Mesothelial cell of epicardium (in vitro differentiated cells): ENCODE measurements around the gene ANGEL1. TPM values are rescaled to one million over a fixed set of nuclear protein-coding genes. Genes with fewer than 3 reads are reported as not detected.

ENCODE experiments used
- DNase-seq, 2 experiments: peaks; one replicate each; pipeline ENCODE4 v3.0.0; 2021; ENCODE audit warnings: low spot score in 2 of 2; ENCODE audit not compliant: unreplicated experiment in 2 of 2
- H3K27ac Mint-ChIP-seq: 2 replicates; pipeline ENCODE4 v1.8.0; 2021; ENCODE audit warnings: mixed read lengths
- H3K27me3 Mint-ChIP-seq: 2 replicates; pipeline ENCODE4 v1.8.0; 2021; ENCODE audit warnings: low read depth, mixed read lengths
- H3K36me3 Mint-ChIP-seq: 2 replicates; pipeline ENCODE4 v1.8.0; 2021; ENCODE audit warnings: mixed read lengths
- H3K4me1 Mint-ChIP-seq: 2 replicates; pipeline ENCODE4 v1.8.0; 2021; ENCODE audit warnings: mixed read lengths
- H3K4me3 Mint-ChIP-seq: 2 replicates; pipeline ENCODE4 v1.8.0; 2021; ENCODE audit warnings: mild to moderate bottlenecking, moderate library complexity, mixed read lengths
- H3K9me3 Mint-ChIP-seq: 2 replicates; pipeline ENCODE4 v1.8.0; 2021; ENCODE audit warnings: mixed read lengths
- CTCF ChIP-seq: fragments of 200-600 bp; sonication (generic); IDR thresholded peaks from one replicate; pipeline ENCODE4 v1.5.0; 2021; ENCODE audit warnings: antibody characterized with exemption; ENCODE audit not compliant: unreplicated experiment
- total RNA-seq: library from RNA; stranded (reverse); gene quantifications from 3 replicates; pipeline ENCODE4 v1.2.1, GENCODE V29; 2021

Gene ANGEL1
- total RNA-seq, 1 donor from 2014 or later = 39.4 TPM

GRCh38 chr14:76834241-76834661, 21.6 kb upstream of the ANGEL1 start:
- Mint-ChIP-seq H3K4me1 (peaks cover 8% of the 10 kb centered on the region), H3K4me3 (no peak overlapping the region), H3K36me3 (no peaks in the 10 kb centered on the region), H3K27me3 (peaks cover 26% of the 10 kb centered on the region), H3K27ac (no peak overlapping the region), H3K9me3 (peaks cover 15% of the 10 kb centered on the region)
- TF ChIP-seq CTCF = no peak
- DNase-seq = no peak

- Mint-ChIP-seq H3K27me3 (peaks cover 23% of the 10 kb centered on the region), H3K36me3 (no peaks in the 10 kb centered on the region), H3K27ac (no peak overlapping the region), H3K9me3 (peaks cover 5% of the 10 kb centered on the region), H3K4me3 (no peak overlapping the region), H3K4me1 (peaks cover 8% of the 10 kb centered on the region)
- no peak for TF ChIP-seq CTCF
- no peak for DNase-seq
Observed at GRCh38 chr14:76833011-76833410, 20.3 kb upstream of the ANGEL1 start.

- Mint-ChIP-seq H3K36me3 (no peaks in the 10 kb centered on the region), H3K4me3 (no peak overlapping the region), H3K9me3 (peaks cover 5% of the 10 kb centered on the region), H3K4me1 (peaks cover 8% of the 10 kb centered on the region), H3K27ac (no peak overlapping the region), H3K27me3 (peaks cover 23% of the 10 kb centered on the region)
- TF ChIP-seq CTCF = no peak
- DNase-seq = no peak
Observed at GRCh38 chr14:76832503-76832988, 19.9 kb upstream of the ANGEL1 start.

- H3K9me3 Mint-ChIP-seq = peaks cover 5% of the 10 kb centered on the region
- no peak for TF ChIP-seq CTCF
- H3K36me3 Mint-ChIP-seq = no peaks in the 10 kb centered on the region
- H3K4me3 Mint-ChIP-seq = no peak overlapping the region
- peaks cover 24% of the 10 kb centered on the region for H3K27me3 Mint-ChIP-seq
- H3K4me1 Mint-ChIP-seq = peaks cover 8% of the 10 kb centered on the region
- H3K27ac Mint-ChIP-seq = no peak overlapping the region
- DNase-seq = no peak
Observed at GRCh38 chr14:76830556-76830955, 17.9 kb upstream of the ANGEL1 start.

- Mint-ChIP-seq H3K36me3 (no peaks in the 10 kb centered on the region), H3K27ac (no peak overlapping the region), H3K4me3 (no peak overlapping the region), H3K9me3 (peaks cover 5% of the 10 kb centered on the region), H3K27me3 (peaks cover 31% of the 10 kb centered on the region), H3K4me1 (peaks cover 8% of the 10 kb centered on the region)
- no peak for TF ChIP-seq CTCF
- DNase-seq = no peak
Observed at GRCh38 chr14:76829650-76830421, 17.2 kb upstream of the ANGEL1 start.
